Measurements from ENCODE around the gene ZNF283.

Gene ZNF283

DNA sequence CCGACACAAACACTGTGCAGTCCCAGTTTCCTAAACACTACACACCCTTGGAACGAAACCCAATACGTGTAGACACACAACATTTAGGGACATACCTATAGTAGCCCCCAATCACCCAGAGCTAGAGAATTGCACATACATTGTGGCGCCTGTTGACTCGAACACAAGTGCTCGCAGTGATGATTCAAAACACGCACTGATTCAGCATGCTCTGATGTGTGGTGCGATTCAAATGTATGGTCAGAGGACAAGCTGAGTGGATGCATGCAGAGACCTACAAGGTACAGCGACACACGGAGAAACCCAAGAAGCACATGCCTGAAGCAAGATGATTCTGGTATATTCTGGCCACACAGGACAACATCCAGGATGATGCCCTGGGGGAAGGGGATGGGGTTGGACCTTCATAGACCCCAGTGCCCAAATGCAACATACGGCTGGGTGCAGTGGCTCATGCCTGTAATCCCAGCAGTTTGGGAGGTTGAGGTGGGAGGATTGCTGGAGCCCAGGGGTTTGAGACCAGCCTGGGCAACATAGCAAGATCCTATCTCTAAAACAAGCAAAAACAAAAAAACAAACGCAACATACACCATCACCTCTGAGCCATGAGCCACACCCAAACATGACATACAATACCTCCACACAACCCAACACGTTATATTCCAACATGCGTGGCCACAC lies 45.4 kb upstream of the ZNF283 start:
- no peak for DNase-seq (ENCODE audit: low read depth)
- TF ChIP-seq, protein P1, sequence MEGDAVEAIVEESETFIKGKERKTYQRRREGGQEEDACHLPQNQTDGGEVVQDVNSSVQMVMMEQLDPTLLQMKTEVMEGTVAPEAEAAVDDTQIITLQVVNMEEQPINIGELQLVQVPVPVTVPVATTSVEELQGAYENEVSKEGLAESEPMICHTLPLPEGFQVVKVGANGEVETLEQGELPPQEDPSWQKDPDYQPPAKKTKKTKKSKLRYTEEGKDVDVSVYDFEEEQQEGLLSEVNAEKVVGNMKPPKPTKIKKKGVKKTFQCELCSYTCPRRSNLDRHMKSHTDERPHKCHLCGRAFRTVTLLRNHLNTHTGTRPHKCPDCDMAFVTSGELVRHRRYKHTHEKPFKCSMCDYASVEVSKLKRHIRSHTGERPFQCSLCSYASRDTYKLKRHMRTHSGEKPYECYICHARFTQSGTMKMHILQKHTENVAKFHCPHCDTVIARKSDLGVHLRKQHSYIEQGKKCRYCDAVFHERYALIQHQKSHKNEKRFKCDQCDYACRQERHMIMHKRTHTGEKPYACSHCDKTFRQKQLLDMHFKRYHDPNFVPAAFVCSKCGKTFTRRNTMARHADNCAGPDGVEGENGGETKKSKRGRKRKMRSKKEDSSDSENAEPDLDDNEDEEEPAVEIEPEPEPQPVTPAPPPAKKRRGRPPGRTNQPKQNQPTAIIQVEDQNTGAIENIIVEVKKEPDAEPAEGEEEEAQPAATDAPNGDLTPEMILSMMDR (conservative IDR thresholded peaks at IDR 0.05; ENCODE audit: control insufficient read depth, insufficient read depth, low read depth, low read length), result no peak
- no peak overlapping the region for H3K4me3 ChIP-seq (ENCODE audit: control insufficient read depth, low read depth, low read length)

DNA sequence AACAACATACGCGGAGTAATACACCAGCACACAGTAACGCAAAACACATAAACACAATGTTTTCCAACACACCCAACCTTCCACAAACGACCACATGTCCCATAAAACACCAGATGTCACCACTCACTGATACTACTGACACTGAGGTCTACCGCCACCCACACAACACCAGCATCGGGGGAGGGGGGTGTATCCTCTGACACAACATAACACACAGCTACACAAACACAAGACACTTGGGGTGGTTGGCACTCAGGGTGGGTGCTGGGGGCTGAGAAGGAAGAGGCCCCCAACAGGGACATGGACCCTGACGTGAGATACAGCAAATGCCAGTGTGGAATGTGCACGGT lies 44.8 kb upstream of the ZNF283 start:
- TF ChIP-seq, protein P1 (conservative IDR thresholded peaks at IDR 0.05; ENCODE audit: control insufficient read depth, insufficient read depth, low read depth, low read length), result no peak
- DNase-seq (ENCODE audit: low read depth), result no peak
- no peak overlapping the region for H3K4me3 ChIP-seq (ENCODE audit: control insufficient read depth, low read depth, low read length)

DNA sequence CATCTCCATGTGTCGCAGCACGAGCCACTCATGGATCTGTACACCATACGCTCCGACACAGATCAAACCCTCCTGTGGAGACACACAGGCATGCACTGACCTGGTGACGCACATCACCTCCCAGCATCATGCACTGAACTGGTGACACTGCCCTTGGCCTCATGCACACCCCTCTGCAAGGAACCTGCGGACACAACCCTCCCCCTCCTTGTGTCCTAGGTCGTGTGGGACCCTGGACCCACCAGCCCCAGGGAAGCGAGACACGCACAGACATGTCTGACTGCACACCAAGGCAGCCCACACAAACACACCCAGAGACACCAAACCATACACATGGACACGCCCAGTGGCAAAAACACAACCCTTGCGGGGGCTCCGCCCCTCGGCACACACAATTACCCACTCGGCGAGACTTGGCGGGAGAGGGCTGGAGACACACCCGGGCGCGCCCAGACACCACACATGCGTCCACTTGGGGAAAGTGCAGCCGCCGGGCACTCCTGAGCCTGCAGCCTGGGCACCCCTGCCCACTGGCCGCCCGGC lies 44.4 kb upstream of the ZNF283 start:
- TF ChIP-seq, protein P1 (conservative IDR thresholded peaks at IDR 0.05; ENCODE audit: control insufficient read depth, insufficient read depth, low read depth, low read length), result no peak
- no peak for DNase-seq (ENCODE audit: low read depth)
- H3K4me3 ChIP-seq (ENCODE audit: control insufficient read depth, low read depth, low read length), result no peak overlapping the region

DNA sequence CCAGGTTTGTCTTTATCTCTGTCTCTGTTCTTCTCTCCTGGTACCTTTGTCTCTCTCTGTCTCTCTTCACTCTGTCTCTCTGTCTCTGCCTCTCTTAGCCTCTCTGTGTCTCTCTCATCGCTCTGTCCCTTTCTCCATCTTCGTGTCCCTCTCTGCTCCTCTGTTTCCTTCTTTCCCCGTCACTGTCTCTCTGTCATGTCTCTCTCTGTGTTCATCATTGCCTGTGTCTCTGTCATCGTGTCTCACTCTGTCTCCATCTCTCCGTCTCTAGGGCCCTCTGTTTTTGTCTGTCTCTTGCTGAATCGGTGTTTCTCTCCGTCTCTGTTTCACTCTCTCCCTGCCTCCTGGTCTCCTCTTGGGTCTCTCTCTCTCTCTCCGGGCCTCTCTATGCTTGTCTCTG lies 43.5 kb upstream of the ZNF283 start:
- no peak for DNase-seq (ENCODE audit: low read depth)
- TF ChIP-seq, protein P1 (conservative IDR thresholded peaks at IDR 0.05; ENCODE audit: control insufficient read depth, insufficient read depth, low read depth, low read length), result no peak
- no peak overlapping the region for H3K4me3 ChIP-seq (ENCODE audit: control insufficient read depth, low read depth, low read length)

DNA sequence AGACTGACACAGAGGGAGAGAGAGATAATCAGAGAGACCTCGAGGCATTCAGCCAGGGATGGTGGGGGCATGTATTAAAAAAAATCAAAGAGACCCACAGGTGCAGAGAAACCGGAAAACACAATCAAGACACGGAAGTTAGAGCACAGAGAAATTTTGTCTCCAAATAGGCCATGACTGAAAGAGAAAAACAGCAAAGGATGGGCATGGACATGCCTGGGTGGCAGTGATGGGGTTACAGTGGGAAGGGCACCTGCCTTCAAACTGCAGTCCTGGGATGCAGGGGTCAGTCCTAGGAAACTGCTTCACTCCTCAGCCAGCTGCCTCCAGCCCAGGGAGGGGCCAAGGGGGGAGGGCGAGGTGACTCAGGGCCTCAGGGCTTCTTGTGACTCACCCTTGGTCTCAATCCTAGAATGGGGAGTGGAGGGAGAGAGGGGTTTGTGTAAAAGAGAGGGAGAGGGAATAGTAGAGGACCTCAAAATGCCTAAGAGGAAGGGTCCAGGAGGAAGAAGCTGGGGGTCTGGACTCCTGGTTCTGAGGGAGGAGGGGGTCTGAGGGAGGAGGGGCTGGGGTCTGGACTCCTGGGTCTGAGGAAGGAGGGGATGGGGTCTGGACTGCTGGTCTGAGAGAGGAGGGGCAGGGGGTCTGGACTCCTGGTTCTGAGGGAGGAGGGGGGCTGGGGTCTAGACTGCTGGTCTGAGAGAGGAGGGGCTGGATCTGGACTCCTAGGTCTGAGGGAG lies 42.7 kb upstream of the ZNF283 start:
- TF ChIP-seq, protein P1 (conservative IDR thresholded peaks at IDR 0.05; ENCODE audit: control insufficient read depth, insufficient read depth, low read depth, low read length), result no peak
- no peak overlapping the region for H3K4me3 ChIP-seq (ENCODE audit: control insufficient read depth, low read depth, low read length)
- peak; percentile 89 for DNase-seq (ENCODE audit: low read depth)

DNA sequence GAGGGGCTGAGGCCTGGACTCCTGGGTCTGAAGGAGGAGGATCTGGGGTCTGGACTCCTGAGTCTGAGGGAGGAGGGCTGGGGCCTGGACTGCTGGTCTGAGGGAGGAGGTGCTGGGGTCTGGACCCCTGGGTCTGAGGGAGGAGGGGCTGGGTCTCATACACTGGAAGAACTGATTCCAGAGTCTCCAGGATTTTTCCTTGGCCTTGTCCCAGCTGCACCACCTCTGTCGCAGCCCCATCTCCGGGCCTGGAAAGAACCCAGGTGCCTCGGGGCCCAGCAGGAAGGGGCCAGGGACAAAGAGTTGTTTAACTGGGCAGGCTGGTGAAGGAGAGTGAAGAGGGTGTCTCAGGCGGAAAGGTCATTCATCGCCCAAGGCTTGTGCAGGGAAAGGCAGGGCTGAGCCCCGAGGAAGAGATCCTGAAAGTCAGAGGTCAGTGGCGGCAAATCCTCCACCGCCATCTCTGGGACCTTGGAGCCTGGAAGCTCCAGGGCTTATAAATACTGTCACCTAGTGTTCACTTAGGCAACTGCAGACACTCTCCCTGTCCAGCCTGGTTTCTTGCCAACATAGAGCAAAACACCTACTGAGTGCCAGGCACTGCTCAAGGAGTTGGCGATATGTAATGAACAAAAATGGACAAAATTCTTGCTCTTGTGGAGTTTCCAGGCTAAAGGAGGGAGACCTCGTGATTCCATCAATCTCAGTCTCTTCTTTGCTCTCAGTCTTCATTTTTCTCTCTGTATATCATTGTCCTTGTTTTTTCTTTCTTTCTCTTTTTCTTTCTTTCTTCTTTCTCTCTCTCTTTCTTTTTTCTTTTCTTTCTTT lies 41.9 kb upstream of the ZNF283 start:
- DNase-seq (ENCODE audit: low read depth), result peak; percentile 81
- TF ChIP-seq, protein P1 (conservative IDR thresholded peaks at IDR 0.05; ENCODE audit: control insufficient read depth, insufficient read depth, low read depth, low read length), result peak; percentile 100
- no peak overlapping the region for H3K4me3 ChIP-seq (ENCODE audit: control insufficient read depth, low read depth, low read length)

Data from fibroblast of mammary gland (primary cell).